ENCODE data around the gene WWOX. TPM values are rescaled to one million over a fixed set of nuclear protein-coding genes. Genes with fewer than 3 reads are reported as not detected.

WWOX gene
- total RNA-seq, 2 experiments from 2014 or later: 19.9 to 29.4 TPM

- Mint-ChIP-seq H3K9me3 (ENCODE audit: low read depth) (no peaks in the 10 kb centered on the region), H3K27me3 (peaks cover 8% of the 10 kb centered on the region), H3K4me1 (no peaks in the 10 kb centered on the region), H3K36me3 (ENCODE audit: low read depth) (no peaks in the 10 kb centered on the region), H3K27ac (no peak overlapping the region), H3K4me3 (no peak overlapping the region)
- ATAC-seq (no peak), DNase-seq (no peak)
- ChIA-PET POLR2A (no interaction called here), CTCF (interaction anchor here (1.2 kb wide), 1 partner anchor 1754 kb away, joined by 3 read pairs; no protein-coding TSS in a partner anchor)
- intact Hi-C loops (cut with DNase I, micrococcal nuclease): loop anchor here in 1 of 2 experiments (10.0 kb wide), 1 partner anchor 787 kb away; no protein-coding TSS in a partner anchor
Observed at GRCh38 chr16:78091419-78091818, 8.0 kb upstream of the WWOX start.

GRCh38 chr16:78092758-78093157 lies 6.7 kb upstream of the WWOX start:
- intact Hi-C loops (cut with DNase I, micrococcal nuclease): loop anchor here in 1 of 2 experiments (10.0 kb wide), 1 partner anchor 788 kb away; no protein-coding TSS in a partner anchor
- Mint-ChIP-seq H3K36me3 (ENCODE audit: low read depth) (no peaks in the 10 kb centered on the region), H3K4me1 (no peaks in the 10 kb centered on the region), H3K9me3 (ENCODE audit: low read depth) (no peaks in the 10 kb centered on the region), H3K4me3 (no peak overlapping the region), H3K27ac (no peak overlapping the region), H3K27me3 (peaks cover 8% of the 10 kb centered on the region)
- no peak for ATAC-seq
- CTCF ChIA-PET: interaction anchor here (0.8 to 1.2 kb wide), 2 partner anchors 17 to 1753 kb away, joined by 3 read pairs; no protein-coding TSS in a partner anchor
- POLR2A ChIA-PET: no interaction called here
- DNase-seq: no peak

GRCh38 chr16:78094166-78094565 lies 5.3 kb upstream of the WWOX start:
- ChIA-PET POLR2A (no interaction called here), CTCF (interaction anchor here (0.8 to 1.5 kb wide), 2 partner anchors 12 to 26 kb away, joined by 3 to 4 read pairs; no protein-coding TSS in a partner anchor)
- no peak for ATAC-seq
- Mint-ChIP-seq H3K9me3 (ENCODE audit: low read depth) (no peaks in the 10 kb centered on the region), H3K27ac (no peak overlapping the region), H3K36me3 (ENCODE audit: low read depth) (no peaks in the 10 kb centered on the region), H3K27me3 (peaks cover 8% of the 10 kb centered on the region), H3K4me3 (no peak overlapping the region), H3K4me1 (peaks cover 5% of the 10 kb centered on the region)
- no peak for DNase-seq
- intact Hi-C loops (cut with DNase I, micrococcal nuclease): loop anchor here in 1 of 2 experiments (10.0 kb wide), 1 partner anchor 789 kb away; no protein-coding TSS in a partner anchor

DNA sequence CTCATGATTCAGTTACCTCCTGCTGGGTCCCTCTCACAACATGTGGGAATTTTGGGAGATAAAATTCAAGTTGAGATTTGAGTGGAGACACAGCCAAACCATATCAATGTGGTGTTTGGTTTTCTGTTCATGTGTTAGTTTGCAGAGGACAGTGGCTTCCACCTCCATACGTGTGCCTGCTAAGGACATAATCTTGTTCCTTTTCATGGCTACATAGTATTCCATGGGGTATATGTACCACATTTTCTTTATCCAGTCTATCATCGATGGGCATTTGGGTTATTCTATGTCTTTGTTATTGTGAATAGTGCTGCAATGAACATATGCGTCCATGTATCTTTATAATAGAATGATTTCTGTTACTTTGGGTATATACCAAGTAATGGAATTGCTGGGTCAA lies 4.5 kb upstream of the WWOX start:
- CTCF ChIA-PET: interaction anchor here (0.8 kb wide), 1 partner anchor 11 kb away, joined by 3 read pairs; no protein-coding TSS in a partner anchor

DNA sequence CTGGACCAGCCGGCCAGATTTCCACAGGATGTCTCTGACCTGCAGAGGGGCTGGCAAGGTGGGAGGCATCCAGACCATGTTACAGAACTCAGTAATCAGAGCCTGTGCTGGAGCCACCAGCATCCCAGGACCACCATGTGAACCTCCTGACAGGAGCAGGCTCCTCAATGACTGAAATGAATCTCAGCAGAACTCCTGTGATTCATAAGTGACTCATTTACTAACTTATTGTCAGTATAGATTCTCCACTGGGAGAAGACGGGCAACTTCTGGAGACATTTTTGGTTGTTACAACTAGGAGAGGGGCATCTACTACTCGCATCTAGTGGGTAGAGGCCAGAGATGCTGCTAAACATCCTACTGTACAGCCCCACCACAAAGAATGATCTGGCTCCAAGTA lies 3.1 kb upstream of the WWOX start:
- peaks cover 8% of the 10 kb centered on the region for H3K27me3 Mint-ChIP-seq
- DNase-seq: no peak
- ATAC-seq: no peak
- no peaks in the 10 kb centered on the region for H3K9me3 Mint-ChIP-seq (ENCODE audit: low read depth)
- no peak overlapping the region for H3K27ac Mint-ChIP-seq
- peaks cover 9% of the 10 kb centered on the region for H3K4me1 Mint-ChIP-seq
- H3K36me3 Mint-ChIP-seq (ENCODE audit: low read depth): no peaks in the 10 kb centered on the region
- intact Hi-C loops (cut with DNase I, micrococcal nuclease): loop anchor here in 1 of 2 experiments (10.0 kb wide), 1 partner anchor 792 kb away; no protein-coding TSS in a partner anchor
- ChIA-PET CTCF (no interaction called here), POLR2A (no interaction called here)
- H3K4me3 Mint-ChIP-seq: no peak overlapping the region

More for the DNA sequence above, 4.5 kb upstream of the WWOX start:
- Mint-ChIP-seq H3K27me3 (peaks cover 8% of the 10 kb centered on the region), H3K27ac (no peak overlapping the region), H3K9me3 (ENCODE audit: low read depth) (no peaks in the 10 kb centered on the region), H3K36me3 (ENCODE audit: low read depth) (no peaks in the 10 kb centered on the region), H3K4me1 (peaks cover 5% of the 10 kb centered on the region), H3K4me3 (no peak overlapping the region)
- DNase-seq (no peak), ATAC-seq (no peak)
- POLR2A ChIA-PET: no interaction called here
- intact Hi-C loops (cut with DNase I, micrococcal nuclease): loop anchor here in 1 of 2 experiments (10.0 kb wide), 1 partner anchor 790 kb away; no protein-coding TSS in a partner anchor

DNA sequence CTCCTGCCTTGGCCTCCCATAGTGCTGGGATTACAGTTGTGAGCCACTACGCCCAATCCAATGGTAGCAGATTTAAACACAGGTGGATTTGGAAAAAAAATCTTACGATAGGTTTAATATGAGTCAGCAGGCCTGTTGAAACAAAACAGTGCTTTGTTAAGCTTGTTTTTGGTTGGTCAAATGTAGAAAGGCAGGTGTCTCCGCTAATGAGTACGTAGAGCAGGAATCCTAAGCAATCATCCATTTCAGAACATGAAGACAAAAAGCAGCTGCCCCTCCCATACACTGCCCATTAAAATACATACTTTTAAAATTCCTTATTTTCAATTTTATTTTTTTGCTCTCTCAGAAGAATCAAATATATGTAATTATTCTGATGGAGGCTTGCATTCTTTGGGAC lies 1.9 kb upstream of the WWOX start:
- intact Hi-C loops (cut with DNase I, micrococcal nuclease): loop anchor here in 1 of 2 experiments (10.0 kb wide), 1 partner anchor 793 kb away; no protein-coding TSS in a partner anchor
- POLR2A ChIA-PET: no interaction called here
- Mint-ChIP-seq H3K27ac (no peak overlapping the region), H3K4me1 (peaks cover 13% of the 10 kb centered on the region), H3K9me3 (ENCODE audit: low read depth) (no peaks in the 10 kb centered on the region), H3K36me3 (ENCODE audit: low read depth) (peaks cover 2% of the 10 kb centered on the region), H3K27me3 (peaks cover 8% of the 10 kb centered on the region), H3K4me3 (no peak overlapping the region)
- CTCF ChIA-PET: interaction anchor here (0.6 kb wide), 1 partner anchor 46 kb away, joined by 3 read pairs; no protein-coding TSS in a partner anchor
- DNase-seq: no peak
- ATAC-seq: no peak

DNA sequence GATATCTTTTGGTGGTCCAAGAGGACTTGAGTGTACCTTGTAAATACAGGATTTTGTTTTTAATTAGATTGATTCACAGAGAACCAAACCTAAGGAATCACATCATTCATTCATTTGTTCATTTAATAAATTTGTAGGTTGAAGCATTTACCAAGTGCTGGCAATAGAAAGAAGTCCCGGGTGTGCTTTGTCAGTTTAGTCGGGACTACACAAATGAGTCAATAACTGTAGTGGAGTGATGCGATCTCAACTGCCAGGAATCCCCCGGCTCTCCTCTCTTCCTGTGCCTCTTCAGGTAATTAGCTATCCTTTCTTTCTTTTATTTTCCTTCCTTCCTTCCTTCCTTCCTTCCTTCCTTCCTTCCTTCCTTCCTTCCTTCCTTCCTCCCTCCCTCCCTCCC lies 1.4 kb upstream of the WWOX start:
- peaks cover 13% of the 10 kb centered on the region for H3K4me1 Mint-ChIP-seq
- H3K4me3 Mint-ChIP-seq: no peak overlapping the region
- DNase-seq (no peak), ATAC-seq (no peak)
- H3K27me3 Mint-ChIP-seq: peaks cover 6% of the 10 kb centered on the region
- peaks cover 2% of the 10 kb centered on the region for H3K36me3 Mint-ChIP-seq (ENCODE audit: low read depth)
- ChIA-PET CTCF (no interaction called here), POLR2A (no interaction called here)
- no peak overlapping the region for H3K27ac Mint-ChIP-seq
- H3K9me3 Mint-ChIP-seq (ENCODE audit: low read depth): no peaks in the 10 kb centered on the region
- intact Hi-C loops (cut with DNase I, micrococcal nuclease): loop anchor here (2.0 to 10.0 kb wide), 3 partner anchors 95 to 793 kb away; partner anchors contain the start of gene NUDT7 (in 1 of the 2)

DNA sequence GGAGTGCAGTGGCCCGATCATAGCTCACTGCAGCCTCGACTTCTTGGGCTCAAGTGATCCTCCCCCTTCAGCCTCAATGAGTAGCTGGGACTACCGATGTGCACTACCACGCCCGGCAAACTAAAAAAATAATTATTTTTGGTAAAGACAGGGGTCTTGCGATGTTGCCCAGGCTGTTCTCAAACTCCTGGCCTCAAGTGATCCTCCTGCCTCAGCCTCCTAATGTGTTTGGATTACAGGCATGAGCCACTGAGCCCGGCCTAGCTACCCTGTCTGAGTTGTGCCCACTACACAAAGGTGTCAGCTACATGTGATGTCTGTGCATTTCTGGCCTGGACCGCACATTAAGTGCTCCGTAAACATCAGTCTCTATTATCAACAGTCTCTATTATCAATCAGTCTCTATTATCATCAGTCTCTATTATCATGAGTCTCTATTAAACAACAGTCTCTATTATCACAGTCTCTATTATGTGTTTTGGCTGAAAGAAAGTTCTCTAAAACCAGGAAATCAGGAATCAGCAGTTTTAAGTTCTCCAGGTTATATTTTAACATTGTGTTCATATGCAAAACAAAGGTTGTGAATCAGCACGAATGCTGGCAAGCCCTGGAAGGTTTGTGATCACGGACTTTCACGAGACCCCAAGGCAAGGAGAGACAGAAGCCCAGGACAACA lies 721 bp upstream of the WWOX start:
- Mint-ChIP-seq H3K27ac (peak overlapping the region; percentile 86), H3K4me3 (peak overlapping the region; percentile 79), H3K36me3 (ENCODE audit: low read depth) (peaks cover 2% of the 10 kb centered on the region), H3K9me3 (ENCODE audit: low read depth) (no peaks in the 10 kb centered on the region), H3K27me3 (peaks cover 3% of the 10 kb centered on the region), H3K4me1 (peaks cover 13% of the 10 kb centered on the region)
- no peak for DNase-seq
- no peak for ATAC-seq
- CTCF ChIA-PET: interaction anchor here (0.8 to 0.9 kb wide), 2 partner anchors 12 to 427 kb away, joined by 3 to 4 read pairs; no protein-coding TSS in a partner anchor
- intact Hi-C loops (cut with DNase I, micrococcal nuclease): loop anchor here (1.0 to 10.0 kb wide), 7 partner anchors 95 to 908 kb away; partner anchors contain the start of gene NUDT7 (in 2 of the 2)
- POLR2A ChIA-PET: no interaction called here

DNA sequence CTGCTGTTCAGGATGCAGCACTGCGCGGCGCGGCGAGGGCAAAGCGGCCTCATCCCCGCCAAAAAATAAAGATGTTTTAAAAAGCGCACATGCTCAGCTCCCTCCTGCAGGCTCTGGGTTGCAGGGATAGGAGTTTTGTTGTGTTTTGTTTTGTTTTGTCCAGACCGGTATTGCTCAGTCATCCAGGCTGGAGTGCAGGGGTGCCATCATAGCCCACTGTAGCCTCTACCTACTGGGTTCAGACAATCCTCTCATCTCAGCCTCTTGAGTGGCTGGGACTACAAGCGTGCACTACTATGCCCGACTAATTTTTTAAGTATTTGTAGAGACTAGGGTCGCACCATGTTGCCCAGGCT lies 636 bp downstream of the WWOX start:
- peak overlapping the region; percentile 78 for H3K27ac Mint-ChIP-seq
- no peak for ATAC-seq

GRCh38 chr16:78102122-78102660 lies 2.7 kb downstream of the WWOX start:
- POLR2A ChIA-PET: interaction anchor here (0.6 kb wide), 1 partner anchor 245 kb away, joined by 3 read pairs; no protein-coding TSS in a partner anchor
- CTCF ChIA-PET: interaction anchor here (0.6 to 1.0 kb wide), 2 partner anchors 16 to 381 kb away, joined by 4 read pairs; no protein-coding TSS in a partner anchor
- no peak overlapping the region for H3K4me3 Mint-ChIP-seq

More for the DNA sequence above, 636 bp downstream of the WWOX start:
- DNase-seq: no peak
- Mint-ChIP-seq H3K9me3 (ENCODE audit: low read depth) (no peaks in the 10 kb centered on the region), H3K27me3 (no peaks in the 10 kb centered on the region), H3K4me1 (peaks cover 13% of the 10 kb centered on the region), H3K36me3 (ENCODE audit: low read depth) (peaks cover 2% of the 10 kb centered on the region), H3K4me3 (peak overlapping the region; percentile 79)
- intact Hi-C loops (cut with DNase I, micrococcal nuclease): loop anchor here in 1 of 2 experiments (1.0 kb wide), 1 partner anchor 425 kb away; no protein-coding TSS in a partner anchor
- CTCF ChIA-PET: interaction anchor here (0.7 to 1.5 kb wide), 4 partner anchors 11 to 425 kb away, joined by 3 to 4 read pairs (median 3); no protein-coding TSS in a partner anchor
- POLR2A ChIA-PET: interaction anchor here (0.6 kb wide), 1 partner anchor 9 kb away, joined by 3 read pairs; no protein-coding TSS in a partner anchor

DNA sequence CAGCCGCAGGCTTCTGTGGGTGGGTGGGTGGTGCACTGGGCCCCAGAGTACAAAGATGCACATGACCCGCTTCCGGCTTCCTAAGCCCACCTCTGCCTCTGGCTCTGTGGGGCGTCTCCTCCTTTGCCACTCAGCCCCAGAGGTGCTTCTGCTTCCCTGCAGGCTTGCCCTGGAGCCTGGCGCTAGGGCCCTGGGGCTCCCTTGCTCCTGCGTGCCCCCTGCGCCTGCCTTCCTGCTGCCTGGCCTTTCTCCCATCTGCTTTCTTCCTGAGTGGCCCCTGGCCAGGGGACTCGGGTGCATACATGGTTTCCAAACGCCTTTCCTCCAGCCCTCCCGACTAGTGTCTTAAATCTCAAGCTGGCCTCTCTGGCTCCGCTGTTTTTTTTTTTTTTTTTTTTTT lies 3.4 kb downstream of the WWOX start:
- Mint-ChIP-seq H3K27ac (no peak overlapping the region), H3K4me3 (no peak overlapping the region), H3K9me3 (ENCODE audit: low read depth) (no peaks in the 10 kb centered on the region), H3K4me1 (peaks cover 13% of the 10 kb centered on the region), H3K27me3 (no peaks in the 10 kb centered on the region), H3K36me3 (ENCODE audit: low read depth) (peaks cover 2% of the 10 kb centered on the region)
- ChIA-PET CTCF (interaction anchor here (1.0 kb wide), 1 partner anchor 382 kb away, joined by 4 read pairs; no protein-coding TSS in a partner anchor), POLR2A (interaction anchor here (0.6 kb wide), 1 partner anchor 244 kb away, joined by 3 read pairs; no protein-coding TSS in a partner anchor)
- DNase-seq: no peak
- intact Hi-C loops (cut with DNase I, micrococcal nuclease): no loop called here
- no peak for ATAC-seq

More at GRCh38 chr16:78102122-78102660, 2.7 kb downstream of the WWOX start:
- H3K36me3 Mint-ChIP-seq (ENCODE audit: low read depth): peaks cover 2% of the 10 kb centered on the region
- H3K27ac Mint-ChIP-seq: no peak overlapping the region
- intact Hi-C loops (cut with DNase I, micrococcal nuclease): no loop called here
- no peak for ATAC-seq
- no peaks in the 10 kb centered on the region for H3K27me3 Mint-ChIP-seq
- no peaks in the 10 kb centered on the region for H3K9me3 Mint-ChIP-seq (ENCODE audit: low read depth)
- no peak for DNase-seq
- H3K4me1 Mint-ChIP-seq: peaks cover 13% of the 10 kb centered on the region
